Inferior parietal cortex (tissue), 1 donor: ENCODE results near the gene EI24.

Experiments
- DNase-seq: peaks from one replicate; pipeline ENCODE4 v3.0.0-alpha.2; 2016; ENCODE audit errors: extremely low spot score

Gene EI24

DNA sequence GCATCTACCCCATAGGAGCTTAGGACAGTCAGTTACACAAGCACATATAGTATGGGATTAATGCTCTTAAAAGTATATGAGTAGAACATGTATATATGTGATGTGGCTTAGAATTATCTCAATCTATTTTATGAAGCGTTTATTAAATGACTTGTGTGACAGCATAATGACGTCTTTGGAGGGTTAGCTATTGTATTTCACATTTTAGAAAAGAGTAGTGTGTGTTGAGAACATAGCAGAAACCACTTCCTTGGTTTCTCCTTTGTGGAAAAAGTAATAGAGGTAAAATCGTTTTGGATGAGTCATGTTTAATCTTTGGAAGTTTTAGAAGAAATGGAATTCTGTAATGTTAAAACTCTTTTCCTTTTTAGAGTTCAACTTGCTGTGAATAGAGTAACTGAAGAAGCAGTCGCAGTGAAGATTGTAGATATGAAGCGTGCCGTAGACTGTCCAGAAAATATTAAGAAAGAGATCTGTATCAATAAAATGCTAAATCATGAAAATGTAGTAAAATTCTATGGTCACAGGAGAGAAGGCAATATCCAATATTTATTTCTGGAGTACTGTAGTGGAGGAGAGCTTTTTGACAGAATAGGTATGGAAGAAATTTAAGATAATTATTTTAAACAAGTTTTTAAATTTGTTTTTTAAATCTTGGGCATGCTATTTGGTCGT is 58.1 kb downstream of the EI24 start:
- no peak for DNase-seq
